ENCODE results near the gene CD300LG.

GRCh38 chr17:43799047-43799446 lies 47.9 kb upstream of the CD300LG start:
- no peak for TF ChIP-seq CTCF (IDR thresholded peaks at IDR 0.05)
- TF ChIP-seq POLR2A (IDR thresholded peaks at IDR 0.05): no peak
- no peak for TF ChIP-seq POLR2AphosphoS5 (IDR thresholded peaks at IDR 0.05)

All from prostate gland (tissue), 2 donors.